Neural crest cell (in vitro differentiated cells): Measurements from ENCODE around the gene FBLIM1. TPM values are rescaled to one million over a fixed set of nuclear protein-coding genes. Genes with fewer than 3 reads are reported as not detected.

ENCODE experiments used
- DNase-seq: peaks from one replicate; pipeline ENCODE4 v3.0.0; 2021; ENCODE audit warnings: low read depth, mixed read lengths, low spot score
- H3K27ac Mint-ChIP-seq: one replicate; pipeline ENCODE4 v1.8.0; 2021; ENCODE audit warnings: mild to moderate bottlenecking, mixed read lengths; ENCODE audit not compliant: unreplicated experiment
- H3K27me3 Mint-ChIP-seq: 2 replicates; pipeline ENCODE4 v1.8.0; 2021; ENCODE audit warnings: low read depth, mild to moderate bottlenecking, mixed read lengths
- H3K36me3 Mint-ChIP-seq: 2 replicates; pipeline ENCODE4 v1.8.0; 2021; ENCODE audit warnings: low read depth, mild to moderate bottlenecking, mixed read lengths
- H3K4me1 Mint-ChIP-seq: 2 replicates; pipeline ENCODE4 v1.8.0; 2021; ENCODE audit warnings: mixed read lengths
- H3K4me3 Mint-ChIP-seq: one replicate; pipeline ENCODE4 v1.8.0; 2021; ENCODE audit warnings: mild to moderate bottlenecking, mixed read lengths
- H3K9me3 Mint-ChIP-seq: 2 replicates; pipeline ENCODE4 v1.8.0; 2021; ENCODE audit warnings: mixed read lengths
- total RNA-seq: library from RNA; stranded (reverse); gene quantifications from 2 replicates; pipeline ENCODE4 v1.2.1, GENCODE V29; 2021
- TF ChIP-seq, protein P1 (sequence below): fragments of 200-600 bp; sonication (generic); conservative IDR thresholded peaks from 2 replicates; pipeline ENCODE4 v1.5.0; 2021; ENCODE audit warnings: antibody characterized with exemption, mild to moderate bottlenecking

Gene FBLIM1
- total RNA-seq, 1 donor from 2014 or later: 6.2 TPM

- TF ChIP-seq, protein P1, sequence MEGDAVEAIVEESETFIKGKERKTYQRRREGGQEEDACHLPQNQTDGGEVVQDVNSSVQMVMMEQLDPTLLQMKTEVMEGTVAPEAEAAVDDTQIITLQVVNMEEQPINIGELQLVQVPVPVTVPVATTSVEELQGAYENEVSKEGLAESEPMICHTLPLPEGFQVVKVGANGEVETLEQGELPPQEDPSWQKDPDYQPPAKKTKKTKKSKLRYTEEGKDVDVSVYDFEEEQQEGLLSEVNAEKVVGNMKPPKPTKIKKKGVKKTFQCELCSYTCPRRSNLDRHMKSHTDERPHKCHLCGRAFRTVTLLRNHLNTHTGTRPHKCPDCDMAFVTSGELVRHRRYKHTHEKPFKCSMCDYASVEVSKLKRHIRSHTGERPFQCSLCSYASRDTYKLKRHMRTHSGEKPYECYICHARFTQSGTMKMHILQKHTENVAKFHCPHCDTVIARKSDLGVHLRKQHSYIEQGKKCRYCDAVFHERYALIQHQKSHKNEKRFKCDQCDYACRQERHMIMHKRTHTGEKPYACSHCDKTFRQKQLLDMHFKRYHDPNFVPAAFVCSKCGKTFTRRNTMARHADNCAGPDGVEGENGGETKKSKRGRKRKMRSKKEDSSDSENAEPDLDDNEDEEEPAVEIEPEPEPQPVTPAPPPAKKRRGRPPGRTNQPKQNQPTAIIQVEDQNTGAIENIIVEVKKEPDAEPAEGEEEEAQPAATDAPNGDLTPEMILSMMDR: no peak
- no peak overlapping the region for H3K4me3 Mint-ChIP-seq
- no peaks in the 10 kb centered on the region for H3K4me1 Mint-ChIP-seq
- no peaks in the 10 kb centered on the region for H3K27me3 Mint-ChIP-seq
- H3K36me3 Mint-ChIP-seq: peaks cover 5% of the 10 kb centered on the region
- no peak for DNase-seq
- no peaks in the 10 kb centered on the region for H3K9me3 Mint-ChIP-seq
- no peak overlapping the region for H3K27ac Mint-ChIP-seq
These were observed 19.5 kb downstream of the FBLIM1 start for GRCh38 chr1:15777909-15778707.

- H3K27me3 Mint-ChIP-seq: peaks cover under 1% of the 10 kb centered on the region
- no peak for DNase-seq
- no peak overlapping the region for H3K4me3 Mint-ChIP-seq
- no peaks in the 10 kb centered on the region for H3K36me3 Mint-ChIP-seq
- TF ChIP-seq, protein P1: no peak
- no peaks in the 10 kb centered on the region for H3K4me1 Mint-ChIP-seq
- H3K27ac Mint-ChIP-seq: no peak overlapping the region
- H3K9me3 Mint-ChIP-seq: no peaks in the 10 kb centered on the region
These were observed 27.1 kb downstream of the FBLIM1 start for GRCh38 chr1:15785683-15786082.

- Mint-ChIP-seq H3K36me3 (no peaks in the 10 kb centered on the region), H3K27me3 (peaks cover 3% of the 10 kb centered on the region), H3K9me3 (no peaks in the 10 kb centered on the region), H3K4me1 (no peaks in the 10 kb centered on the region), H3K27ac (no peak overlapping the region), H3K4me3 (no peak overlapping the region)
- TF ChIP-seq, protein P1: no peak
- DNase-seq: no peak
These were observed 28.0 kb downstream of the FBLIM1 start for GRCh38 chr1:15786581-15786980.

- Mint-ChIP-seq H3K4me3 (no peak overlapping the region), H3K9me3 (no peaks in the 10 kb centered on the region)
These were observed 30.2 kb downstream of the FBLIM1 start for GRCh38 chr1:15788624-15789301.

DNA sequence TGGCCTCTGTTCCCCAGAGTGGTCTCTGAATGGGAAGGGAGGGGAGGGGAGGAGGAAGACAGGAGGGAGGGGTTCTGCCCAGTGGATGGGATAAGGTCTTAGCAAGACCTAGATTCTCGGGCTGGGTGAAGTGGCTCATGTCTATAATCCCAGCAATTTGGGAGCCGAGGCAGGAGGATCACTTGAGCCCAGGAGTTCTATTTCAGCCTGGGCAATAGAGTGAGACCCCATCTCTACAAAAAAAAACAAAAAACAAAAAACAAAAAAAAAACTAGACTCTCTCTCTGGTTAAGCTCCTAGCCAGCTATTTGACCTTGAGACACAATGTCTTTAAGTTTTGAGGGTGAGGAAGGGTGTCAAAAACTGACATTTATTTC lies 37.5 kb downstream of the FBLIM1 start:
- H3K9me3 Mint-ChIP-seq: no peaks in the 10 kb centered on the region
- DNase-seq: no peak
- H3K4me3 Mint-ChIP-seq: no peak overlapping the region
- no peaks in the 10 kb centered on the region for H3K36me3 Mint-ChIP-seq
- H3K27ac Mint-ChIP-seq: no peak overlapping the region
- H3K27me3 Mint-ChIP-seq: peaks cover 15% of the 10 kb centered on the region
- TF ChIP-seq, protein P1: no peak
- peaks cover 28% of the 10 kb centered on the region for H3K4me1 Mint-ChIP-seq

More at GRCh38 chr1:15788624-15789301, 30.2 kb downstream of the FBLIM1 start:
- Mint-ChIP-seq H3K4me1 (peaks cover 4% of the 10 kb centered on the region), H3K27ac (no peak overlapping the region), H3K27me3 (peaks cover 3% of the 10 kb centered on the region), H3K36me3 (no peaks in the 10 kb centered on the region)
- no peak for DNase-seq
- TF ChIP-seq, protein P1: no peak
